ENCODE measurements around the gene DDX39B.

- TF ChIP-seq ZBTB7A (IDR thresholded peaks at IDR 0.05; ENCODE audit: low read depth) (no peak), CEBPB (IDR thresholded peaks at IDR 0.05) (no peak), TAF1 (IDR thresholded peaks at IDR 0.05; ENCODE audit: low read depth) (no peak), EP300 (IDR thresholded peaks at IDR 0.05; ENCODE audit: borderline replicate concordance) (no peak)
Observed at GRCh38 chr6:31558631-31559500, 17.1 kb upstream of the DDX39B start.
